ENCODE measurements around the gene RAB4B.

Gene RAB4B

GRCh38 chr19:40750058-40750873, 27.8 kb upstream of the RAB4B start, which contains the start of gene ACTMAP (continued):
- TF ChIP-seq ZSCAN30 (tag by site-specific recombination; IDR thresholded peaks at IDR 0.05) (peak; percentile 97), ZNF549 (tag by site-specific recombination; IDR thresholded peaks at IDR 0.05) (no peak), YY1 (tag by site-specific recombination; IDR thresholded peaks at IDR 0.05) (no peak; the same call in 1 of the 2 replicates), HOXD13 (CRISPR knock-in tag; IDR thresholded peaks at IDR 0.05; ENCODE audit: borderline replicate concordance) (no peak), GLI2 (tag by site-specific recombination; IDR thresholded peaks at IDR 0.05; ENCODE audit: borderline replicate concordance, low read depth) (no peak), REST (tag by site-specific recombination; IDR thresholded peaks at IDR 0.05) (peak; percentile 56), SALL2 (tag by site-specific recombination; IDR thresholded peaks at IDR 0.05; ENCODE audit: borderline replicate concordance) (0 out of 2 replicates have a peak, but pooled peaks have one; percentile 2), ZBTB44 (tag by site-specific recombination; IDR thresholded peaks at IDR 0.05) (0 out of 2 replicates have a peak, but pooled peaks have one; percentile 52), ZNF266 (tag by site-specific recombination; IDR thresholded peaks at IDR 0.05; ENCODE audit: low read depth) (no peak), ZNF571 (tag by site-specific recombination; IDR thresholded peaks at IDR 0.05) (no peak), ZNF146 (tag by site-specific recombination; IDR thresholded peaks at IDR 0.05) (peak; percentile 22; the same call in 1 of the 2 replicates), ZNF555 (tag by site-specific recombination; conservative IDR thresholded peaks at IDR 0.05) (no peak), ZNF19 (tag by site-specific recombination; IDR thresholded peaks at IDR 0.05; ENCODE audit: low read depth) (no peak), ZNF561 (tag by site-specific recombination; IDR thresholded peaks at IDR 0.05; ENCODE audit: borderline replicate concordance) (peak; percentile 94; the same call in 1 of the 2 replicates), TSHZ1 (tag by site-specific recombination; IDR thresholded peaks at IDR 0.05; ENCODE audit: borderline replicate concordance) (peak; percentile 63), ZNF48 (tag by site-specific recombination; IDR thresholded peaks at IDR 0.05) (no peak), PRDM1 (tag by site-specific recombination; IDR thresholded peaks at IDR 0.05) (peak; percentile 83), ZFP41 (tag by site-specific recombination; IDR thresholded peaks at IDR 0.05; ENCODE audit: borderline replicate concordance) (no peak), ZNF398 (tag by site-specific recombination; IDR thresholded peaks at IDR 0.05) (peak; percentile 38), BCL11B (tag by site-specific recombination; IDR thresholded peaks at IDR 0.05; ENCODE audit: low read depth) (peak; percentile 100), SP7 (tag by site-specific recombination; IDR thresholded peaks at IDR 0.05) (peak; percentile 89), ZBTB21 (tag by site-specific recombination; IDR thresholded peaks at IDR 0.05) (peak; percentile 88), ZNF350 (tag by site-specific recombination; IDR thresholded peaks at IDR 0.05) (no peak), HIC1 (tag by site-specific recombination; IDR thresholded peaks at IDR 0.05) (no peak), ZBTB7A (tag by site-specific recombination; IDR thresholded peaks at IDR 0.05; ENCODE audit: low read depth) (peak; percentile 99), TCF7L2 (IDR thresholded peaks at IDR 0.05; ENCODE audit: borderline replicate concordance, low read depth, low read length) (no peak)
